OCI-LY3 (cell line): ENCODE data around the gene INHA.

Source experiments
- H2AFZ ChIP-seq: fragments of 200-600, 300-600 bp; shearing (Covaris generic); 2 replicates; pipeline ENCODE4 v1.6.0; 2014; ENCODE audit warnings: antibody characterized with exemption, low read depth, low read length
- H3K27ac ChIP-seq: fragments of 200-600, 300-600 bp; sonication (generic); 2 replicates; pipeline ENCODE4 v1.5.1; 2014; ENCODE audit warnings: mild to moderate bottlenecking, low read length, moderate library complexity, mixed read lengths
- H3K27me3 ChIP-seq: fragments of 200-600, 300-600 bp; sonication (generic); 2 replicates; pipeline ENCODE4 v1.6.1; 2014; ENCODE audit warnings: low read depth, low read length, mixed read lengths
- H3K36me3 ChIP-seq: fragments of 200-600, 300-600 bp; sonication (generic); replicated peaks from 2 replicates; pipeline ENCODE3; 2014; ENCODE audit warnings: low read depth, low read length, mixed read lengths
- H3K4me1 ChIP-seq: fragments of 300-600, 200-600 bp; sonication (generic); 2 replicates; pipeline ENCODE4 v1.6.1; 2014; ENCODE audit warnings: low read length, mixed read lengths
- H3K4me2 ChIP-seq: fragments of 200-600, 300-600 bp; sonication (generic); 2 replicates; pipeline ENCODE4 v1.6.1; 2014; ENCODE audit warnings: low read length, mixed read lengths
- H3K4me3 ChIP-seq: fragments of 300-600, 200-600 bp; sonication (generic); 2 replicates; pipeline ENCODE4 v1.5.1; 2014; ENCODE audit warnings: antibody characterized with exemption, mild to moderate bottlenecking, low read length, moderate library complexity
- H3K79me2 ChIP-seq: fragments of 300-600, 200-600 bp; shearing (Covaris generic); 2 replicates; pipeline ENCODE4 v1.6.1; 2014; ENCODE audit warnings: mild to moderate bottlenecking, low read length, mixed read lengths
- H3K9ac ChIP-seq: fragments of 300-600, 200-600 bp; shearing (Covaris generic); 2 replicates; pipeline ENCODE4 v1.6.0; 2014; ENCODE audit warnings: mild to moderate bottlenecking, low read length, moderate library complexity
- H3K9me3 ChIP-seq: fragments of 200-600, 300-600 bp; shearing (Covaris generic); 2 replicates; pipeline ENCODE4 v1.6.1; 2014; ENCODE audit warnings: low read length, mixed read lengths; ENCODE audit not compliant: insufficient read depth
- H4K20me1 ChIP-seq: fragments of 200-600, 300-600 bp; sonication (generic); 2 replicates; pipeline ENCODE4 v1.6.1; 2016; ENCODE audit warnings: low read length, mixed read lengths; ENCODE audit not compliant: insufficient read depth
- EZH2phosphoT487 ChIP-seq: fragments of 200-600 bp; shearing (Covaris generic); IDR thresholded peaks from 2 replicates; pipeline ENCODE4 v1.6.1; 2018; ENCODE audit warnings: antibody characterized with exemption, mixed run types, low read depth
- TF ChIP-seq, protein P1 (sequence below): fragments of 200-600, 300-600 bp; sonication (generic); IDR thresholded peaks from 2 replicates; pipeline ENCODE4 v1.5.1; 2014; ENCODE audit warnings: antibody characterized with exemption, low read length, low read depth

The INHA gene

DNA sequence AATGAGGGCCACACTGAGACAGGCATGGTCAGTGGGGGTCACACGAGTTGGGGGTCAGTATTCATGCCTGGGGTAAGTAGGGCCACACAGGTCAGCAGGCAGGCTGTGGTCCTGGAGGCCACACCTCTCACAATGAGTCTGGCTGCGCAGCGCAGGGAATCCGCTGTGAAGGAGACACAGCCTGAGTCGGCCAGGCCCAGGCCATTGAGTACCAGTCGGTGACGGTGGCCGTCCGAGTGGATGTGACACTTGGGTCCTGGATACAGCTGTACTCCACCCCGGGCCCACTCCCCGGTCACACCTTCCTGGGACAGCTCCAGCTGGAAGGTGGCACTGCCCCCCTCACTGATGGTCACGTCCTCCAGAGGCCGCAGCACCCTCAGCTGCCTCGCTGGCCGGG lies 17.8 kb upstream of the INHA start:
- Histone ChIP-seq H3K79me2 (no peaks in the 10 kb centered on the region), H3K9ac (no peak overlapping the region), H3K27me3 (no peaks in the 10 kb centered on the region), H3K4me3 (no peak overlapping the region), H4K20me1 (no peaks in the 10 kb centered on the region), H3K27ac (no peak overlapping the region), H2AFZ (no peak overlapping the region), H3K36me3 (no peaks in the 10 kb centered on the region), H3K9me3 (no peaks in the 10 kb centered on the region), H3K4me1 (no peaks in the 10 kb centered on the region), H3K4me2 (no peak overlapping the region)
- TF ChIP-seq, protein P1, sequence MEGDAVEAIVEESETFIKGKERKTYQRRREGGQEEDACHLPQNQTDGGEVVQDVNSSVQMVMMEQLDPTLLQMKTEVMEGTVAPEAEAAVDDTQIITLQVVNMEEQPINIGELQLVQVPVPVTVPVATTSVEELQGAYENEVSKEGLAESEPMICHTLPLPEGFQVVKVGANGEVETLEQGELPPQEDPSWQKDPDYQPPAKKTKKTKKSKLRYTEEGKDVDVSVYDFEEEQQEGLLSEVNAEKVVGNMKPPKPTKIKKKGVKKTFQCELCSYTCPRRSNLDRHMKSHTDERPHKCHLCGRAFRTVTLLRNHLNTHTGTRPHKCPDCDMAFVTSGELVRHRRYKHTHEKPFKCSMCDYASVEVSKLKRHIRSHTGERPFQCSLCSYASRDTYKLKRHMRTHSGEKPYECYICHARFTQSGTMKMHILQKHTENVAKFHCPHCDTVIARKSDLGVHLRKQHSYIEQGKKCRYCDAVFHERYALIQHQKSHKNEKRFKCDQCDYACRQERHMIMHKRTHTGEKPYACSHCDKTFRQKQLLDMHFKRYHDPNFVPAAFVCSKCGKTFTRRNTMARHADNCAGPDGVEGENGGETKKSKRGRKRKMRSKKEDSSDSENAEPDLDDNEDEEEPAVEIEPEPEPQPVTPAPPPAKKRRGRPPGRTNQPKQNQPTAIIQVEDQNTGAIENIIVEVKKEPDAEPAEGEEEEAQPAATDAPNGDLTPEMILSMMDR = no peak
- no peak for TF ChIP-seq EZH2phosphoT487

DNA sequence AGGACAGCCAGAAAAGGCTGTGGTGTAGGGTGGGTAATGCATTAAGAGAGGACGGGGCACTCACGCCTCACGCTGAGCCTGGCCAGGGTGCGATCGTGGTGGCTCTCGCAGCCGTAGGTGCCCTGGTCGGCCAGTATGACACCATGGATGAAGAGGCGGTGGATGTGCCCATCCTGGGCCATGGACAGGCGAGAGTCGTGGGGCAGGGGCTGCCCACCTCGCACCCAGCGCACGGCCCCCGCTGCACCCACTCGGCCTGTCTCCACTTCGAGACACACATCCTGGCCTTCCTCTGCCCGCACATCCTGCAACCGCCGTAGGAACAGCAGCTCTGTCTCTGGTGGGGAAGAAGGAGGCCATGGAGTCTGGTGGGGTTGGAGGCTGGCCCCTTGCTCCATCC lies 16.2 kb upstream of the INHA start:
- Histone ChIP-seq H3K36me3 (no peaks in the 10 kb centered on the region), H3K4me3 (no peak overlapping the region), H3K4me1 (no peaks in the 10 kb centered on the region), H3K27ac (no peak overlapping the region), H3K9ac (no peak overlapping the region), H3K4me2 (no peak overlapping the region), H3K9me3 (no peaks in the 10 kb centered on the region), H3K79me2 (no peaks in the 10 kb centered on the region), H3K27me3 (no peaks in the 10 kb centered on the region), H2AFZ (no peak overlapping the region), H4K20me1 (no peaks in the 10 kb centered on the region)
- TF ChIP-seq, protein P1 = no peak
- no peak for TF ChIP-seq EZH2phosphoT487

DNA sequence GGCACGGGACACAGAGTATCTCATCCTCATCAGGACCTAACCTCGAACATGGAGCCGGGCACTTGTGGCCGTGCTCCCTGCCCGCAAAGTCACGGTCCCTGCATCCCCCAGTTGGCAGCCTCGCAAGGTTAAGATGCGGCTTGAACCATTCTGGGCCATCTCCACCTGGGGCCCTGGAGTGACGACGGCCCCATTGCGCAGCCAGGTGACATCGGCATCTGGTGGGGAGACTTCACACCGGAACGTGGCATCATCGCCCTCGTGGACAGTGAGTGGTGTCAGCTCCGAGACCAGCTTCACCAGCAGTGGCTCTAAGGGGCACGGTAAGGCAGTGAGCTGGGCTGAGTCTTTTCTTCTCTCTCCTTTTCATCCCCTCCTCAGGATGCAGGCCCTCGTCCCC lies 15.7 kb upstream of the INHA start:
- H3K4me3 ChIP-seq = no peak overlapping the region
- H2AFZ ChIP-seq = no peak overlapping the region
- TF ChIP-seq, protein P1 = no peak
- TF ChIP-seq EZH2phosphoT487 = no peak
- H4K20me1 ChIP-seq = no peaks in the 10 kb centered on the region
- H3K27me3 ChIP-seq = no peaks in the 10 kb centered on the region
- H3K36me3 ChIP-seq = no peaks in the 10 kb centered on the region
- no peaks in the 10 kb centered on the region for H3K4me1 ChIP-seq
- no peak overlapping the region for H3K9ac ChIP-seq
- H3K4me2 ChIP-seq = no peak overlapping the region
- H3K79me2 ChIP-seq = no peaks in the 10 kb centered on the region
- H3K27ac ChIP-seq = no peak overlapping the region
- H3K9me3 ChIP-seq = no peaks in the 10 kb centered on the region

DNA sequence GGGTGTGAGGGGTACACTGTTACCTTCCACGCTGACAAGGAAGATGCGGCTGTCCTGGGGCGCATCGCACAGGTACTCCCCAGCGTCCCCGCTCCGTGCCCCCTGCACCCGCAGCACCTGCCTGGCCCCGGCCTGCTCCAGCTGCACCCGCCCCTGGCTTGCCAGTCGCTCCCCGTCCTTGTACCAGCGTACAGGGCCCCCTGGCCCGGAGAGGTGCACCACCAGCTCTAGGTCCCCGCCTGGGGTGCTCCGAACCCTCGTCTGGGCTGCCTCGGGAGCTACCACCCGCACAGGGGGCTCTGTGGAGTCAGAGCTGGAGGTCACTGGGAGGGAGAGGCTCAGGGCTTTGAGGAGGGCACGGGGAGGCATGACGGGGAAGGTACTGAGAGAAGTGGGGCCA lies 14.8 kb upstream of the INHA start:
- no peaks in the 10 kb centered on the region for H3K9me3 ChIP-seq
- H3K79me2 ChIP-seq = no peaks in the 10 kb centered on the region
- H3K4me2 ChIP-seq = no peak overlapping the region
- H3K27ac ChIP-seq = no peak overlapping the region
- no peak overlapping the region for H3K4me3 ChIP-seq
- no peak overlapping the region for H2AFZ ChIP-seq
- H4K20me1 ChIP-seq = no peaks in the 10 kb centered on the region
- H3K9ac ChIP-seq = no peak overlapping the region
- no peak for TF ChIP-seq EZH2phosphoT487
- TF ChIP-seq, protein P1 = no peak
- no peaks in the 10 kb centered on the region for H3K36me3 ChIP-seq
- H3K4me1 ChIP-seq = no peaks in the 10 kb centered on the region
- no peaks in the 10 kb centered on the region for H3K27me3 ChIP-seq
